ENCODE measurements around the gene EIF3I.
"Not testable (repeated sequence)": the region's sequence is repeated elsewhere in the genome, so short reads cannot be mapped to it uniquely, and the experiment has no call there.

The EIF3I gene

GRCh38 chr1:32257227-32257508 lies 35.0 kb downstream of the EIF3I start:
- H3K36me3 ChIP-seq (ENCODE audit: control insufficient read depth in 4 of 4, insufficient read depth in 4 of 4, low read length in 3 of 4) = no peaks in the 10 kb centered on the region
- WGBS (ENCODE audit: insufficient coverage) = 100% methylated on average over 5 of the region's 6 CpGs
- H3K4me3 ChIP-seq (ENCODE audit: control insufficient read depth in 1 of 7, extremely low read depth in 1 of 7, insufficient read depth in 4 of 7, low read depth in 2 of 7, low read length in 6 of 7) = no peak overlapping the region
- DNase-seq = no peak
- H3K27me3 ChIP-seq (replicated peaks in 2 of 5; ENCODE audit: control insufficient read depth in 4 of 5, insufficient read depth in 5 of 5, low read length in 4 of 5) = no peaks in the 10 kb centered on the region
- H3K4me1 ChIP-seq (ENCODE audit: control extremely low read depth in 1 of 4, control insufficient read depth in 4 of 4, insufficient read depth in 4 of 4, low read length in 3 of 4) = peaks cover 0 to 16% (median 11%) of the 10 kb centered on the region in 4 experiments
- no peak overlapping the region for H3K27ac ChIP-seq (ENCODE audit: insufficient read depth in 1 of 2, low read depth in 1 of 2, low read length in 2 of 2, poor library complexity in 1 of 2, severe bottlenecking in 2 of 2)
- POLR2A ChIA-PET = no interaction called here
- H3K9me3 ChIP-seq (ENCODE audit: control extremely low read depth in 1 of 5, control insufficient read depth in 4 of 5, insufficient read depth in 2 of 5, low read depth in 1 of 5, low read length in 4 of 5) = no peaks in the 10 kb centered on the region
- CTCF ChIA-PET = interaction anchor here (3.2 kb wide), 1 partner anchor 9 kb away, joined by 16 read pairs; the partner anchor contains the start of gene FAM167B

DNA sequence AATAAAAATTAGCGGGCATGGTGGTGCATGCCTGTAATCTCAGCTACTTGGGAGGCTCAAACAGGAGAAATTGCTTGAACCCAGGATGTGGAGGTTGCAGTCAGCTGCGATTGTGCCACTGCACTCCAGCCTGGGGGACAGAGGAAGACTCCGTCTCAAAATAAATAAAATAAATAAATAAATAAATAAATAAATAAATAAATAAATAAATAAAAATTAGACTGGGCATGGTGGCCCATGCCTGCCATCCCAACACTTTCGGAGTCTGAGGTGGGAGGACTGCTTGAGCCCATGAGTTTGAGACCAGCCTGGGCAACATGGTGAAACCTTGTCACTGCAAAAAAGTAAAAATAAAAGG lies 41.0 kb downstream of the EIF3I start:
- H3K4me1 ChIP-seq (ENCODE audit: control extremely low read depth in 1 of 4, control insufficient read depth in 4 of 4, insufficient read depth in 4 of 4, low read length in 3 of 4); H3K36me3 ChIP-seq (ENCODE audit: control insufficient read depth in 4 of 4, insufficient read depth in 4 of 4, low read length in 3 of 4); DNase-seq; H3K27ac ChIP-seq (ENCODE audit: insufficient read depth in 1 of 2, low read depth in 1 of 2, low read length in 2 of 2, poor library complexity in 1 of 2, severe bottlenecking in 2 of 2); H3K27me3 ChIP-seq (replicated peaks in 2 of 5; ENCODE audit: control insufficient read depth in 4 of 5, insufficient read depth in 5 of 5, low read length in 4 of 5); POLR2A ChIA-PET; H3K9me3 ChIP-seq (ENCODE audit: control extremely low read depth in 1 of 5, control insufficient read depth in 4 of 5, insufficient read depth in 2 of 5, low read depth in 1 of 5, low read length in 4 of 5); H3K4me3 ChIP-seq (ENCODE audit: control insufficient read depth in 1 of 7, extremely low read depth in 1 of 7, insufficient read depth in 4 of 7, low read depth in 2 of 7, low read length in 6 of 7): not testable (repeated sequence)
- whole genome bisulfite sequencing (ENCODE audit: insufficient coverage) = 100% methylated on average over 2 of the region's 4 CpGs
- CTCF ChIA-PET = interaction anchor here (1.4 kb wide), 1 partner anchor 10 kb away, joined by 4 read pairs; no protein-coding TSS in a partner anchor

DNA sequence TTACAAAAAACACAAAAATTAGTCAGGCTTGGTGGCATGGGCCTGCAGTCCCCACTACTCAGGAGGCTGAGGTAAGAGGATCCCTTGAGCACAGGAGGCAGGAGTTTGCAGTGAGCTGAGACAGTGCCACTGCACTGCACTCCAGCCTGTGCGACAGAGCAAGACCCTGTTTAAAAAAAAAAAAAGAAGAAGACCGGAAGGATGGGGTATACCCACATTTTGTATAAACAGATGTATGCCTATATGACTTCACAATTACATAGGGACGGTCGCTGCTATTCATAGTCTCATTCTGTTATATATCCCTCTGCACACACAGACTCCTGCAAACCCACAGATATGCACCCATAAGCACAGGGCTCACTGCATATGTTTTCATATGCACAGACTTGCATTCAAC lies 41.5 kb downstream of the EIF3I start:
- Histone ChIP-seq H3K27me3 (replicated peaks in 2 of 5; ENCODE audit: control insufficient read depth in 4 of 5, insufficient read depth in 5 of 5, low read length in 4 of 5) (no peaks in the 10 kb centered on the region), H3K36me3 (ENCODE audit: control insufficient read depth in 4 of 4, insufficient read depth in 4 of 4, low read length in 3 of 4) (no peaks in the 10 kb centered on the region), H3K9me3 (ENCODE audit: control extremely low read depth in 1 of 5, control insufficient read depth in 4 of 5, insufficient read depth in 2 of 5, low read depth in 1 of 5, low read length in 4 of 5) (no peaks in the 10 kb centered on the region), H3K4me1 (ENCODE audit: control extremely low read depth in 1 of 4, control insufficient read depth in 4 of 4, insufficient read depth in 4 of 4, low read length in 3 of 4) (peaks cover 0 to 4% (median 0%) of the 10 kb centered on the region in 4 experiments), H3K4me3 (ENCODE audit: control insufficient read depth in 1 of 7, extremely low read depth in 1 of 7, insufficient read depth in 4 of 7, low read depth in 2 of 7, low read length in 6 of 7) (no peak overlapping the region), H3K27ac (ENCODE audit: insufficient read depth in 1 of 2, low read depth in 1 of 2, low read length in 2 of 2, poor library complexity in 1 of 2, severe bottlenecking in 2 of 2) (no peak overlapping the region)
- no peak for DNase-seq
- 100% methylated on average over 3 of the region's 4 CpGs for WGBS (ENCODE audit: insufficient coverage)
- ChIA-PET CTCF (no interaction called here), POLR2A (no interaction called here)

GRCh38 chr1:32265846-32266245 lies 43.6 kb downstream of the EIF3I start:
- Histone ChIP-seq H3K27ac (ENCODE audit: insufficient read depth in 1 of 2, low read depth in 1 of 2, low read length in 2 of 2, poor library complexity in 1 of 2, severe bottlenecking in 2 of 2) (no peak overlapping the region), H3K27me3 (replicated peaks in 2 of 5; ENCODE audit: control insufficient read depth in 4 of 5, insufficient read depth in 5 of 5, low read length in 4 of 5) (no peaks in the 10 kb centered on the region), H3K4me3 (ENCODE audit: control insufficient read depth in 1 of 7, extremely low read depth in 1 of 7, insufficient read depth in 4 of 7, low read depth in 2 of 7, low read length in 6 of 7) (no peak overlapping the region), H3K36me3 (ENCODE audit: control insufficient read depth in 4 of 4, insufficient read depth in 4 of 4, low read length in 3 of 4) (no peaks in the 10 kb centered on the region), H3K4me1 (ENCODE audit: control extremely low read depth in 1 of 4, control insufficient read depth in 4 of 4, insufficient read depth in 4 of 4, low read length in 3 of 4) (peaks cover 0 to 4% (median 0%) of the 10 kb centered on the region in 4 experiments), H3K9me3 (ENCODE audit: control extremely low read depth in 1 of 5, control insufficient read depth in 4 of 5, insufficient read depth in 2 of 5, low read depth in 1 of 5, low read length in 4 of 5) (no peaks in the 10 kb centered on the region)
- no peak for DNase-seq
- CTCF ChIA-PET = interaction anchor here (1.1 to 1.2 kb wide), 2 partner anchors 10 to 16 kb away, joined by 3 to 5 read pairs; no protein-coding TSS in a partner anchor
- WGBS (ENCODE audit: insufficient coverage) = 100% methylated on average over 6 of the region's 9 CpGs
- POLR2A ChIA-PET = no interaction called here

DNA sequence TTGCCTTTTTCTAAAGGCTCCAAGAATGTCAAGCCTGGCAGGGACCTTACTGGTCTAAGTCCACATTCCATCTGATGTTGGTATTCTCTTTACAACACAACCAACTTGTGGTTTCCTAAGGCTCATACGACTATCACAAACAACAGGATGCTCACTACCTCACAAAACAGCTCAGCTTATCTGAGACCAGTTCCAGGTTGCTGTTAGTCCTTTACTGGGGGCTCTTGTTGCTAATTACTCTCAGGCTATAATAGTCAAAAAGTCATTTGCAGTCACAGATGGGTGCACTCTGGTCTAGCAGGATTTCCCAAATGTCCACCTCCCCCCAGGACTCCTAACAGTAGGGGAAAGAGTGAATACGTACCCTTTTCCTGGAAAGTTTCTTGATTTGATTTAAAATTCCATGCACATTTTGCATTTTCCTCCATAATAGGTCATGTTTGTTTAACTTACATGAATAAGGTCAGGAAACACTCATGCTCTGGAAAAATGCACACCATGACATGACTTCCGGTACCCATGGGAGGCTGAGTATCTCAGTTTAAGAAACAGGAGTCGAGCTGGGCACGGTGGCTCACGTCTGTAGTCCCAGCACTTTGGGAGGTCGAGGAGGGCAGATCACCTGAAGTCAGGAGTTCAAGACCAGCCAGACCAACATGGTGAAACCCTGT lies 44.8 kb downstream of the EIF3I start:
- Histone ChIP-seq H3K4me1 (ENCODE audit: control extremely low read depth in 1 of 4, control insufficient read depth in 4 of 4, insufficient read depth in 4 of 4, low read length in 3 of 4) (peaks cover 0 to 4% (median 0%) of the 10 kb centered on the region in 4 experiments), H3K36me3 (ENCODE audit: control insufficient read depth in 4 of 4, insufficient read depth in 4 of 4, low read length in 3 of 4) (no peaks in the 10 kb centered on the region), H3K27ac (ENCODE audit: insufficient read depth in 1 of 2, low read depth in 1 of 2, low read length in 2 of 2, poor library complexity in 1 of 2, severe bottlenecking in 2 of 2) (no peak overlapping the region), H3K27me3 (replicated peaks in 2 of 5; ENCODE audit: control insufficient read depth in 4 of 5, insufficient read depth in 5 of 5, low read length in 4 of 5) (no peaks in the 10 kb centered on the region), H3K4me3 (ENCODE audit: control insufficient read depth in 1 of 7, extremely low read depth in 1 of 7, insufficient read depth in 4 of 7, low read depth in 2 of 7, low read length in 6 of 7) (no peak overlapping the region), H3K9me3 (ENCODE audit: control extremely low read depth in 1 of 5, control insufficient read depth in 4 of 5, insufficient read depth in 2 of 5, low read depth in 1 of 5, low read length in 4 of 5) (no peaks in the 10 kb centered on the region)
- DNase-seq = peak in 2 of 3 donors; percentile 8 to 20
- ChIA-PET POLR2A (no interaction called here), CTCF (no interaction called here)
- WGBS (ENCODE audit: insufficient coverage) = 81% methylated on average over 6 of the region's 7 CpGs

GRCh38 chr1:32269744-32270143 lies 47.5 kb downstream of the EIF3I start:
- no peaks in the 10 kb centered on the region for H3K36me3 ChIP-seq (ENCODE audit: control insufficient read depth in 4 of 4, insufficient read depth in 4 of 4, low read length in 3 of 4)
- DNase-seq = no peak
- peaks cover 4 to 22% (median 12%) of the 10 kb centered on the region in 4 experiments for H3K4me1 ChIP-seq (ENCODE audit: control extremely low read depth in 1 of 4, control insufficient read depth in 4 of 4, insufficient read depth in 4 of 4, low read length in 3 of 4)
- H3K4me3 ChIP-seq (ENCODE audit: control insufficient read depth in 1 of 7, extremely low read depth in 1 of 7, insufficient read depth in 4 of 7, low read depth in 2 of 7, low read length in 6 of 7) = no peak overlapping the region
- POLR2A ChIA-PET = no interaction called here
- no peaks in the 10 kb centered on the region for H3K9me3 ChIP-seq (ENCODE audit: control extremely low read depth in 1 of 5, control insufficient read depth in 4 of 5, insufficient read depth in 2 of 5, low read depth in 1 of 5, low read length in 4 of 5)
- no peak overlapping the region for H3K27ac ChIP-seq (ENCODE audit: insufficient read depth in 1 of 2, low read depth in 1 of 2, low read length in 2 of 2, poor library complexity in 1 of 2, severe bottlenecking in 2 of 2)
- CTCF ChIA-PET = interaction anchor here (1.0 kb wide), 1 partner anchor 9 kb away, joined by 3 read pairs; no protein-coding TSS in a partner anchor
- H3K27me3 ChIP-seq (replicated peaks in 2 of 5; ENCODE audit: control insufficient read depth in 4 of 5, insufficient read depth in 5 of 5, low read length in 4 of 5) = peaks cover 0 to 2% (median 0%) of the 10 kb centered on the region in 5 experiments

- ChIA-PET CTCF (interaction anchor here (1.0 kb wide), 1 partner anchor 56 kb away, joined by 3 read pairs; no protein-coding TSS in a partner anchor), POLR2A (interaction anchor here (0.6 kb wide), 1 partner anchor 1419 kb away, joined by 4 read pairs; no protein-coding TSS in a partner anchor)
- Histone ChIP-seq H3K9me3 (ENCODE audit: control extremely low read depth in 1 of 5, control insufficient read depth in 4 of 5, insufficient read depth in 2 of 5, low read depth in 1 of 5, low read length in 4 of 5) (no peaks in the 10 kb centered on the region), H3K36me3 (ENCODE audit: control insufficient read depth in 4 of 4, insufficient read depth in 4 of 4, low read length in 3 of 4) (no peaks in the 10 kb centered on the region), H3K4me1 (ENCODE audit: control extremely low read depth in 1 of 4, control insufficient read depth in 4 of 4, insufficient read depth in 4 of 4, low read length in 3 of 4) (peaks cover 4 to 28% (median 14%) of the 10 kb centered on the region in 4 experiments), H3K4me3 (ENCODE audit: control insufficient read depth in 1 of 7, extremely low read depth in 1 of 7, insufficient read depth in 4 of 7, low read depth in 2 of 7, low read length in 6 of 7) (no peak overlapping the region), H3K27ac (ENCODE audit: insufficient read depth in 1 of 2, low read depth in 1 of 2, low read length in 2 of 2, poor library complexity in 1 of 2, severe bottlenecking in 2 of 2) (no peak overlapping the region), H3K27me3 (replicated peaks in 2 of 5; ENCODE audit: control insufficient read depth in 4 of 5, insufficient read depth in 5 of 5, low read length in 4 of 5) (peaks cover 0 to 8% (median 0%) of the 10 kb centered on the region in 5 experiments)
- DNase-seq = no peak
- 93% methylated on average over 3 of the region's 7 CpGs for WGBS (ENCODE audit: insufficient coverage)
These were observed 50.6 kb downstream of the EIF3I start for GRCh38 chr1:32272557-32273390.

Measured in common myeloid progenitor, CD34-positive (primary cell).